GM21381 (cell line): Measurements from ENCODE around the gene DPP4.
A peak's percentile ranks its signal among the peaks of the same experiment; 100 is the strongest.

Experiments
- ATAC-seq: cut with Tn5 transposase; IDR thresholded peaks from one replicate; pipeline ENCODE4 v1.9.1; 2021; ENCODE audit warnings: mild to moderate bottlenecking, moderate library complexity; ENCODE audit not compliant: unreplicated experiment

The DPP4 gene

GRCh38 chr2:162073888-162074631, at the start of gene DPP4:
Gene DPP4 (minus strand): TSS chr2:162074215. CDS start chr2:162073981, 234 bp downstream.
- peak; percentile 90 for ATAC-seq

GRCh38 chr2:162118166-162119031, 44.4 kb upstream of the DPP4 start:
- no peak for ATAC-seq

- ATAC-seq = no peak
Observed at GRCh38 chr2:162116352-162116751, 42.3 kb upstream of the DPP4 start.

GRCh38 chr2:162115076-162115475, 41.1 kb upstream of the DPP4 start:
- no peak for ATAC-seq

GRCh38 chr2:162114271-162114670, 40.3 kb upstream of the DPP4 start:
- ATAC-seq = no peak

GRCh38 chr2:162113776-162114168, 39.8 kb upstream of the DPP4 start:
- ATAC-seq = no peak

GRCh38 chr2:162113088-162113775, 39.2 kb upstream of the DPP4 start:
- ATAC-seq = no peak

- no peak for ATAC-seq
Observed at GRCh38 chr2:162111958-162112850, 38.2 kb upstream of the DPP4 start.

GRCh38 chr2:162107361-162107901, 33.4 kb upstream of the DPP4 start:
- ATAC-seq = no peak

- ATAC-seq = no peak
Observed at GRCh38 chr2:162106746-162107145, 32.7 kb upstream of the DPP4 start.

GRCh38 chr2:162106146-162106551, 32.1 kb upstream of the DPP4 start:
- ATAC-seq = no peak

- no peak for ATAC-seq
Observed at GRCh38 chr2:162103443-162104009, 29.5 kb upstream of the DPP4 start.

GRCh38 chr2:162100579-162100978, 26.6 kb upstream of the DPP4 start:
- ATAC-seq = no peak

- ATAC-seq = no peak
Observed at GRCh38 chr2:162099836-162100235, 25.8 kb upstream of the DPP4 start.

GRCh38 chr2:162092658-162093556, 18.9 kb upstream of the DPP4 start:
- no peak for ATAC-seq

- no peak for ATAC-seq
Observed at GRCh38 chr2:162092008-162092390, 18.0 kb upstream of the DPP4 start.

- no peak for ATAC-seq
Observed at GRCh38 chr2:162091325-162092007, 17.5 kb upstream of the DPP4 start.

GRCh38 chr2:162090109-162090508, 16.1 kb upstream of the DPP4 start:
- ATAC-seq = no peak
